DMS53 (cell line): ENCODE data around the gene MAPK11.

ENCODE experiments used
- DNase-seq: peaks from one replicate; lab custom pipeline; 2025; lab: John Stamatoyannopoulos, UW

The MAPK11 gene

DNA sequence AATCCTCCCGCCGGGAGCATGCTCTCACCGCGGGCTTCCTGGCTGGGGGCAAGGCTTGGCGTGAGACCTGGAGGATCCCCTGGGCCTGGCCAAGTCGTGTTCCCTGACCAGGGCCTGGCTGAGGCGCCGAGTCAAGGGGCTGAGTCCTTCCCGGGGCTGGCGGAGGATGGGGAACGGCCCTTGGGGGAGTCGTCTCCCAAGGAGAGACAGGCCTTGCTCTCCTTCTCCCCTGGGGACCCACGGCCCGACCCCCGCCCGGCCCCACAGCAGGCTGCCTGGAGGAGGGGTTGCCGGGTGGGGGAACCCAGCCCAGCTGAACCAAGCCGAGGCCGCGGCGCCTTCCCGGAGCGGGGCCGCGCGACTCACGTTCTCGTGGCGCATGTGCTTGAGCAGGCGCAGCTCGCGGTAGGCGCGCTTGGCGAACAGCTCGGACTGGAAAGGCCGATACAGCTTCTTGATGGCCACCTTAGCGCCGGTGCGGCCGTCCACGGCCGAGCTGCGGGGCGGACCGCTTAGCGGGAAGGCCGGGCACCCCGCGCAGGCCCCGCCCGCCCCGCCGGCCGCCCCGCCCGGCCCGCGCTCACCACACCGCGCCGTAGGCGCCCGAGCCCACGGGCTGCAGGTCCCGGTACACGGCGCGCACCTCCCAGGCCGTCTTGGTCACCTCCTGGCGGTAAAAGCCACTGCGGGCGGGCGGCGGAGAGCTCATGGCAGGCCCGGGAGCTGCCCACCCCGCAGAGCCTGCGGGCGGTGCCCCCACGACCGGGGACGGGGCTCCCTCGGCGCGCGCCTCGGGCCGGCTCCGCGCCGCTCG, 9.2 kb downstream of the MAPK11 start:
- DNase-seq, result peak; percentile 81

DNA sequence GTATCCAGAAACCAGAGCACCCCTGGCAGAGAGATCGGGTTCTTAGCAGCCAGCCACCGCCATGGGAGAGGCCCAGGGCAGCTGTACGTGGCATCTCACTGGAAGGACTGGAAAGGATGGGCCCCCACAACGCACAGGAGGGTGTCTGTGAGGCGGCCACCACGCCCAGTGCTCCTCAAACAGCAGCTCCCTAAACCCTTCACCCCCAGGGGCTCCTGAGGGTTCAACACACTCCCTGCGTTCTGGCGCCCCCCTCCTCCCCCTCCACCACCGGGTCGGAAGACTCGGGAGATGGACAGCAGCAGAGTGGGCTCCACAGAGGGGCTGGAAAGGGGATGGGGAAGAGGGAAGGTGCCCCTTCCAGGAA, 9.8 kb downstream of the MAPK11 start:
- DNase-seq, result peak; percentile 41

DNA sequence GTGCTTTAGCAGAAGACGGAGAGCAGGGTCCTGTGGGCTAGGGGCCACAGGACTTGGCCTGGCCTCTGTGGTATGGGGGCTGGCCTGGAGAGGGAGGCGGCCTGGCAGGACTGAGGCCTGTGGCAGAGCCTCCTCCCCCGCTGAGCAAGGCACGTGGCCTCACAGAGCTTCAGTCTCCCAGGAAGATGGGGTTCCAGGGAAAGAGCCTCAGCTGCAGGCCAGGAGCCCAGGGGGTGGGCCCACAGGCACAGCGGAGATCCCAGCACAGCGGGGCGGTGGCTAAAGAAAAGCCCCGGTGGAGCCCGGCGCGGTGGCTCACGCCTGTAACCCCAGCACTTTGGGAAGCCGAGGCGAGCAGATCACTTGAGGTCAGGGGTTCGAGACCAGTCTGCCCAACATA, 10.9 kb downstream of the MAPK11 start:
- no peak for DNase-seq

DNA sequence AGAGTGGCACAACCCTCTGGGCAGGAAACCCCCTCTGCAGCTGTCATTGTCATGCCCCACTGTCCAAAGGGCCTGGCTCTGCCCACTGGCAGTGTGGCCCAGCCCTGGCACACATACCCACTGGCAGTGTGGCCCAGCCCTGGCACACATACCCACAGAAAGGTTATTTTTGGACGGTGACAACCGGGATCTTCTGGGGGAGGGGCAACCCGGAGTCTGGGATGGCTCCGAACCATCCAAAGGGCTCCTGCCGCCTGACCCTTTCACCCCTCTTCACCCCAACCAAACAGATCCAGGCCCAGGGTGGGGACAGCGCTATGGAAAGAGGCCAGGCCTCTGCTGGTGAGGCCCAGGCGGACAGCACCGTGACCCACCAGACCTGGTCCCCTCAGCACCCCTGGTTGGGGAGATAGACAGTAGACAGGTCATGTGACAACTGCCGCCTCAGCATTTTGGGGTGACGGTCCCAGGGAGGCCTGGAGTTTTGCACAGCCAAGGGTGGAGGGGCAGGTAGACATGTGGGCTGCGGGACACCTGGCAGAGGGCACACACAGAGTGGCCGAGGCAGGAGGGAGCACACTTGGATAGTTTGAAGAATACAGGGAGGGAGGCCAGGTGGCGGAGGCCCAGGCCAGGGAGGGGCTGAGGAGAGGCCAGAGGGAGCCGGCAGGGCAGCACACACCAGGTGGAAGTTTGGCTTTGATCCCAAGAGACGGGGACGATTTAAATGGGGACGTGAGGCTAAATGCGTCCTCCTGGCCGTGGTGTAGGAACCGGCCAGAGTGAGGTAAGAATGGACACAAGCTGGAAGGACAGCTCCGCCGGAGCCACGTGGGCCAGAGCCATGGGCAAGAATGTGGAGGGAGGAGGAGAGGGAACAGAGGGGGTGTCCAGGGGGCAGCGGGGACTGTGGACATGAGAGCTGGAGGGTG, 11.6 kb downstream of the MAPK11 start:
- no peak for DNase-seq

DNA sequence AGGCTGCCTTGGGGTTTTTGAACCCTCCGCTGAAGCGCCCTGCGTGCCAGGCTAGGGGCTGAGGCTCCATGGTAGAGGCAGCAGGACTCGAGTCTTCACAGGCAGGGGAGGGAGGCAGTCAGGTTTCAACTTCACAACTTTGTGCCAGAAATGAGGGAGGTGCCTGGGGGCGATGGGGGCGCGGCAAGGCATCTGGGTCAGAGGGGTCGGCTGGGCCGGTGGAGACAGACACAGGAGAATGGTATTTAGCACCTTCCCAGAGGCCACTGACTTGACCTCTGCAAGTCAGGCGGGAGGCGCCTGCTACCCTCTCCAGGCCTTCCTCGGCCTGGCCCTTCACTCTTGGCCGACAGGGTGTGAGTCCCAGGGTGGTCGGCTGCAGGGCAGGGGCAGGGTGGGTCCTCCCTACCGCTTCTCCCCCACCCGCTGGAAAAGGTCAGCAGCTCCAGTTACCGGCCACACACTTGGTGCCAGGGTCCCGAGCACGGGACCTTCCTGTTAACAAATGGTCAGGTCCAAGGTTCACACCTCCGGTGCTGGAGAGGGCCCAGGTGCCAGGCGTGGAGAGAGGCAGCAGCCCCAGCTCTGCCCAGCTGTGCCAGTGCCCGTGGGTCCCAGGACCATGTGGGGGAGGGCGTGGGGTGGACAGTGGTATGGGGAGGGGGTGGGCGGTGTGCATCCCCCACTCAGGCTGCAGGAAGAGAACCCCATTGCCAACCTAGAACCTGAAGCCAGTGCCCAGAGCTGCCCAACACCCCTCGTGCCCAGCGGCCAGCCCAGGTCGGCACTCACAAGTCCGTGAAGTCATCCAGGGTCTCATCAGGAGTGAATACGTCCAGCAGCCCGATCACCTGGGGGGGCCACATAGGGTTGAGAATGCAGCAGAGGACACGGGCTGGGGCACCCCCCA, 12.5 kb downstream of the MAPK11 start:
- no peak for DNase-seq

DNA sequence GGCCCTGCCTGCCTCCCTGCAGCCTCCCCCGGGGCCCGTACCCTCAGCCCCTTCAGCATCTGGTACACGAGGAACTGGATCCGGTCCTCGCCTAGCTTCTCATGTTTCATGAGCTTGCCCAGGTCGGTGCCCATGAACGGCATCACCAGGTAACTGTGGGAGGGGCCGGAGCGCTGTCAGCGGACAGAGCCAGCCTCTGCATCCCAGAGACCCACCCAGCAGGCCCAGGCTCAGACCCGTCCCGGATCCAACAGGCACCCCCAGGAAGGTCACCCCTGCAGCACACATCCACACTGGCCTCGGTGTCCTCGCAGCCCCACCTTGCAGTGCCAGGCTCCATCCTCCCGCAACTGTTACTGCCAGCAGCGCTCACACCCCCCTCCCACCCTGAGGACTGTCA, 13.1 kb downstream of the MAPK11 start:
- DNase-seq, result no peak

DNA sequence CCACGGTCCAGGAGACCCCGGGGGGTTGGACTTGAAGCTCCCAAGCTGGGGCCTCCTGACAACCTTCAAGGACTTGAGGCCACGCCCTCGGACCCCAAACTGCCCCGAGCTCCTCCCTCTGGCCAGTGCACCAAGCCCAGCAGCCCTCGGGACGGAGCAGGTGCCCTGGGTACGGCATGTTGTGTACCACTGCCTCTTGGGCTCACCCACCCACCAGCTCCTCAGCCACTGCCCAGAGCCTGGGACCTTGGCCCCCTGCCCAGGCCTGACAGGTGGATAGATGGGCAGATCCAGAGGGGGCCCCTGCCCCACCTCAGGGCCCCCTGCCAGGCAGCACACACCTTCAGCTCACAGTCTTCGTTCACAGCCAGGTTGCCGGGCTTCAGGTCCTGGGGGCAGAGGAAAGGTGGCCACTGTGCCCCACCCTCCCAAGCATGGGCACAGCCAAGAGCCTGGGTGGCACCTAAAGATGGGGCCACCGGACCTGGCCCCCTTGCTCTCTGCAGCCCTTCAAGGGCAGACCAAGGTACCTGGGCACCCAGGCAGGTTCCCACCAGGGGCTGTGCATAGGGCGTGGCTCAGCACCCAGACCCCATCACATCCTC, 13.8 kb downstream of the MAPK11 start:
- no peak for DNase-seq

DNA sequence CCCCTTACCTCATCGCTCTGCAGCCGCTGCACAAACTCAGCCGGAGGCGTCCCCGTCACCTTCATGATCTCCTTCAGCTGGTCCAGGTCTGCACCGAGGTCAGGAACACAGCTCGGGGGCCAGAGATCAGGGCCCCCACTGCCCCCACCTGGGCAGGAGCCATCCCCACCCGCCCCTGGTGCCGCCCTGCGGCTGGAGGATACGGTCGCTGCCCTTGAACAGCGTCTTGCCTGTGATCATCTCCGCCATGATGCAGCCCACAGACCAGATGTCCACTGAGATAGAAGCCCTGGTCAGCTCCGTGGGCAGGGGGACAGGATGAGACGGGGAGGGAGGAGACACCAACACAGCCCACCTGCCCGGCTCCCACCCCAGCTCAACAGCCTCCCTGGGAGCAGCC, 14.6 kb downstream of the MAPK11 start:
- DNase-seq, result no peak

DNA sequence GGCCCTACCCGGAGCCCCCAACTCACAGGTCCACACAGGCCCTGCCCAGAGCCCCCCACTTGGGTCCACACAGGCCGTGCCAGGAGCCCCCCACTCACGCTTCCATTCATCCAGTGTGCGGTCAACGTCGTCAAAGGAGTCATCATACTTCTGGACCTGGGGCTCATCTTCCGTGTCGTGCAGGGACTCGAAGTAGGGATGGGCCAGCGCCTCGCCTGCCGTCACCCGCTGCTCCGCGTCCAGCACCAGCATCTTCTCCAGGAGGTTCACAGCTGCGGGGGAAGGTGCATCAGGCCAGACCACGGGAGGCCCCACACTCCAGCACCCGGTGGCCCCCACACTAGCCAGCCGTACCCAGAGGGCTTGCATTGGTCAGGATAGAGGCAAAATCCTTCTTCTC, 15.1 kb downstream of the MAPK11 start:
- no peak for DNase-seq

DNA sequence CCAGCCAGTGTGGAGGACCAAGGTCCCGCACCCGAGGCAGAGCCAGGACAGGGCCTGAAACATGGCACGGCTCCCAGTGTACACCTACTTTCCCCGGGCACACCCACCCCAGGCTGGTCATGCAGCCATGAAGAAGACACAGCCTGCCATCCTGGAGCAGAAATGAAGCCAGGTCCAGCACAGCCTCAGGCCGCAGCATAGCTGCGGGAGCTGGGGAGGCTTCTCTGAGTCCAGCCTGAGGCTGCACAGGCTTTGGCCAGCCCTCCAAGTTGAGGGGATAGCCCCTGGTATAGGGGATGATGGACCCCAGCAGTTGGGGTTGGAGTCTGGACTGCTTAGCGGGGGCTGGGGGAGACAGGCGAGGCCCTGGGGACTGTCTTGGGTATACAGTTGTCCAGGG, 16.2 kb downstream of the MAPK11 start:
- no peak for DNase-seq

DNA sequence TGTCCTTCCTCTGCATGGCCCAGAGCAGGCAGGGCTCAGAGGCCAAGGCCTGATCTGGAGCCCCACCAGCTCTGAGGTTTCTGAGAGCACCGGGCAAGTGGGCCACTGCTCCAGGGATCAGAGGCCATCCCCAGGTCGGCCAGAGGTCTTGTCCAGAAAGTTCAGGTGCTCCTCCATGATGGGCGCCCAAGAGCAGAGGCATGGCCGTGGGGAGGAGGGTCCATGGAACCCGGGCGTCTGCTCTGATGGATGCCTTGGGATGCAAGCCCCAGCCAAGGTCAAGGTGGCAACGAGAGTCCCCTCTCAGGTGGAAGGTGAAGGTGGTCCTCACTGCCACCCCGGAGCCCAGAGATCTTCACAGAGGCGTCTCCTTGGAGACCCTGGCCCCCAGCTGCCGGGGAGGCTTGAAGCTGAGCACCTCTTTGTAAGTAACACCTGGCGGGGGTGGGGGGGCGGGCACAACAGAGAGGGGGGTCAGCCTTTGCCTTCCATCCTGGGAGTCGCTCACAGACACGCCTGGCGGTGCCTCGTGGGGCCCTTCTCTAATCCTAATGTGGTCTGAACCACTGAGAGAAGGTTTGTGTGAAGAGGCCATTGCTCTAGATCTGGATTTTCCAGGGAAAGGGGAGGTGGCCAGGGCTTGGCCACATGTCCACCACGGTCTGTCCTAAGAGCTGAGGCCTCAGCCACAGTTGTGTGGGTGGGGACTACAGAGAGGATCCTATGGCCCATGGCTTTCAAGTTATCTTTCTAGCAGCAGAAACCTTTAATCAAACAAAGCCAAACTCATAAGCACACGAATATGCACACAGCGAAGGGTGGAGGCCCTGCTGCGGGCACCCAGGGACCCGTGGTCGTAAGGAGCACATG, 16.9 kb downstream of the MAPK11 start:
- DNase-seq, result no peak

DNA sequence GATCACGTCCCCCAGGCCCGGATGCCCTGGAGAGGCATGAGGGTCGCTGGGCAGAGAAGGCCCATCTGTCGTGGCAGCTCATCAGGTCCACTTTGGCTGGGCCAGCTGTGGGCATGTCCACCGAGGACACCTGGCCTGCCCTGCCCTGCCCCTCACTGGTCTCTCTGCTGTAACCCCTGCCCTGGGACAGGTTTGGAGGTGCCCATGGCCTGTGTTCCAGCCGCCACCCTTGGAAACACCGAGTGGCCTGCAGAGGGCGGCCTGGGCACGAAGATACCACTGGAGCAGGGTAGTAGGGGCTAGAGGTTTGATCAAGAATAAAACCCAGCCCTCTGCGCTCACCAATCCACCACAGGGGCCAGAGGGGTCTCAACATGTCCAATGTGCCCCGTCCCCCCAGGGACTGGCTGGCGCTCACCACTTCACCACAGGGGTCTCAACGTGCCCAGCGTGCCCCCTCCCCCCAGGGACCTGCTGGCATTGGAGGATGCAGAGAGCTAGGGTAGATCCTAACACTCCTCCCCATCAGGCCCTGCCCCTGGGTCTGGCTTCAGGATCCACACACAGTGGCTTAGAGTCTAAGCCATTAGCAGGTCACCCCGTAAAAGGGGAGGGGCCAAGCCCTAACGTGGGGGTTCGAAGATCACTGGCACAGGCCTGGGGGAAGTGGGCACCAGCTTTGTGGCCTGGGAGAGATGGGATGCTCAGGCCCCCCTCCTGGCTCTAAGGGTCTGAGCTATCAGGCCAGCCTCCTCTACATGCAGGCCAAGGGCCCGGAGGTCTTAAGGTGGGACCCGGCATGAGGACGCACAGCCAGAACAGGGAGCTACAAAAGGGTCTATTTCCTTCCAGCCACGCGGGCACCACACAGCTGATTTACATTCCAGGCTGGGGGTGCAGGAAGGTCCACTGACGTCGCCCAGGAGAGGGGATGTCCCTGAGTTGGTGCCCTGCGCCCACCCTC, 17.8 kb downstream of the MAPK11 start:
- peak; percentile 87 for DNase-seq

DNA sequence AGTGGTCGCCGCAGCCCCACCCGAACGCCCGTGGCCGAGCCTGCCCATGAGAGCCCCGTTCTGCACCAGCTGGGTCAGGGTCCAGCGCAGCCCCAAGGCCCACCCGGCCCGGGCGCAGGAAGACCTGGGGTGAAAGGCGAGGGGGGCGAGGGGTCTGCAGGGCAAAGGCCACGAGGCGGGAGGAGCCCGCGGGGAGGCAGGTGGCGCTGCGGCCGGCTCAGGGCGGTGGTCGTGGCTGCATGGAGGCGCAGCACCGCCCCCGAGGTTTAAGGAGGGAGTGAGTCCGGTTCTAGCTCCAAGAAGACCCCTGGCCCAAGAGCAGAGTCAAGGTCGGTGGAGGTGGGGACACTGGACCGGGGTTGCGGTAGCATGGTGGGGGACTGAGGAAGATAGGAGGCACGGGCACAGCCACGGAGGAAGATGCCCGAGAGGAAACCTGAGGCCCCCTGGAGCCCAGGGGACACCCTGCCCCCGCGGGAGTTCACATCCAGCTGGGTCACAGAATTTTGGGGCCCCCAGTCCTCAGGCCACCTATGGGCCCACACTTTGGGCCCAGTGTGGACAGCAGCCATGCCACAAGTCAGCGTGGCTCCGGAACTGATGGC, 18.6 kb downstream of the MAPK11 start:
- DNase-seq, result no peak

DNA sequence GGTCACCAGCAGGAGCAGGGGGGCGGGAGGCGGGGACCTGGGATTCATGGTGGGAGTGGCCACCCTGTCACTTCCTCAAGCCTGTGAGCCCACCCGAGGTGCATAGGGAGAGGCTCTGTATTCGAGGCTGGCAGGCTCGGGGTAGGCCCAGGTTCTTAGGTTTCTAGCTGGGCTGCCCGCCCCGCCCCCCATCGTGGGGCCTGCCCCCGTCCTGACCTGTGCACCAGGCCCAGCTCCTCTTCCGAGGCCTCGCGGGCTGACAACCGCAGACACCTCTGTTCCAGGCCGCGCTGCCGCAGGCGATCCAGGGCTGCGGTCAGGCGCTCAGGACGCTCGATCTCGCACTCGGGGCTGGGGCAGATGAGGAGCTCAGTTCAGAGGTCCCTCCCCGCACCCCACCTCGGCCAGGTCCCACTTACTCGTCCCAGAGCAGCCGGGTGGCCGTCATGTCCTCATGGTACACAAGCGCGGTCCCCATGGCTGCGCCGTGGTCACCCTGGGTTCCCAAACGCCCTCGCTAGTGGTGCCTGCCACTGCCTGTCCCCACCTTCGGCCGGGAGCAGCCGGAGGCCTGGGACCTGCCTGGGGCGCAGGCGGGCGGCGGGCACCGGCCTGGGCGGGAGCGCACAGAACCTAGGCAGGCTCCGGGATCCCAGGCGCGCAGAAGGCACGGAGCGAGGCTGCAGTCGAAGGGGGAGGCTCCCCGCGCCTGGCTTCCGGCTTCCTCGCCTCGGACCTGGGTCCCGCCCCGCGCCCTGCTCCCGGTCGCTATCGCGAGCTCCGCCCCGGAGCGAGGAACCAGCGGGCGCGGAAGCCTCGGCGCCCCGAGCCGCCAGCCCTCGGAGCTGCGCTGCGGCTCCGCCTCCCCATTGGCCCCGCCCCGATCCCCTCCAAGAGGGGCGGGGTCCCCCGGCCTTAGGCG, 19.4 kb downstream of the MAPK11 start, which contains the start of gene HDAC10:
TSS of gene HDAC10 (minus strand) at position 711 of the 922 bp plus-strand sequence. CDS start at position 478, 233 bp downstream.
- peak; percentile 93 for DNase-seq

DNA sequence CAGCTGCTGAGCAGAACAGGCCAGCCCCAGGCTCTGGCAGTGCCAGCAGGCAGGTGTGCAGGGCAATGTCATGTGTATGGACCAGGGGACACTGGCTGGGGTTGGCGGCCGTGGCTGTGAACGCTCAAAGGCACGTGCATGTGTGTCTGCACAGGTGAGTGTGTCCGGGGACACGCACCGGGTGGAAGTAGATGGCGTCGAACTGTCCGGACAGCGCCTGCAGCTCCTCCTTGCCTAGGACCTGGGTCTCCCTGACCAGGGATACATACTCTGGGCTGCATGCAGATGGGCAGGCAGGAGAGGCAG, 20.0 kb downstream of the MAPK11 start:
- no peak for DNase-seq

DNA sequence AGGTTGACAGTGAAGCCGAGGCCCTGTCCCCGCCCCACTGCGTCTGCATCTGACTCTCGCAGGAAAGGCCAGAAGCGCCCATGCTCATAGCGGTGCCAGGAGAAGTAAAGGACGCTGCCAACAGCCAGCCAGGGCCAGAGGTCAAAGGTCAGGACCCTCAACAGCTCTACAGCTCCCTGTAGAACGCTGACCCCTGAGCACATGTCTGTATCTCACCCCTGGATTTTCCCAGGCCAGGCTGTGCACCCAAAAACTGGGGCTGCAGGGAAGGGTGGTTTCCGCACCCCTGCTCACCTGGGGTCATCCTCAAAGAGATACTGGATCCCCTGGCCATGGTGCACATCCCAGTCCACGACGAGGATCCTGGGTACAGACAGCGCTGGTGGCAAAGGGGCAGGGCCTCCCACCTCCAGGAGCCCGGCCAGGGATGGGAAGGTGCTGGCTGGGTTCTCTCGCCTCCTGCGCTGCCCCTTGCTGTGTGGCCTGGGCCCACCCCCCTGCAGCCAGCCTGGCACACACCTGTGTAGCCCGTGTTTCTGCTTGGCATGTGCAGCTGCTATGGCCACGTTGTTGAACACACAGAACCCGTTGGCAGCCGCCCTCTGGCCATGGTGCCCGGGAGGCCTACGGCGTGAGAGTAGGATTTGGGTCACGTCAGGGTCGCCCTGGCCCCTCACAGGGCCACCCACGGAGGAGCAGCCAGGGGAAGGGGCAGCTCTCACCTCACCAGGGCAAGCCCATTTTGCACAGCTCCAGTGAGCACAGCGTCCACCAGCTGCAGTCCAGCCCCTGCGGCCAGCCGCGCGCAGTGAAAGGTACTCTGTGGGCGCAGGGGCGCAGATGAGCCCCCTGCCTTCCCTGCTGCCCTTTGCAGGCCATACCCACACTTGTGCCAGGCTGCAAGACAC, 20.6 kb downstream of the MAPK11 start:
- no peak for DNase-seq
